Measurements from ENCODE around the gene ZBTB5. TPM values are rescaled to one million over a fixed set of nuclear protein-coding genes. Genes with fewer than 3 reads are reported as not detected.

Gene ZBTB5
- total and polyA plus RNA-seq, 2 of the 13 experiments (the other 11 are each of a cell fraction or from before 2014, with no cell fraction given), result 12.5 to 20.5 TPM

GRCh38 chr9:37508135-37508833 lies 43.0 kb upstream of the ZBTB5 start (continued):
- TF ChIP-seq TFDP1 (CRISPR knock-in tag; IDR thresholded peaks at IDR 0.05; ENCODE audit: borderline replicate concordance) (peak; percentile 31; the same call in 1 of the 2 replicates), SMARCE1 (IDR thresholded peaks at IDR 0.05; ENCODE audit: borderline replicate concordance) (no peak), FLYWCH1 (CRISPR knock-in tag; IDR thresholded peaks at IDR 0.05) (no peak), GATAD1 (CRISPR knock-in tag; IDR thresholded peaks at IDR 0.05) (0 out of 2 replicates have a peak, but pooled peaks have one; percentile 44), ZNF782 (CRISPR knock-in tag; IDR thresholded peaks at IDR 0.05; ENCODE audit: borderline replicate concordance) (peak; percentile 67; the same call in 1 of the 2 replicates), CHD2 (IDR thresholded peaks at IDR 0.05; ENCODE audit: low read depth, low read length) (no peak), KMT2A (CRISPR knock-in tag; IDR thresholded peaks at IDR 0.05) (no peak; the same call in 1 of the 2 replicates), RXRB (CRISPR knock-in tag; IDR thresholded peaks at IDR 0.05; ENCODE audit: borderline replicate concordance) (peak; percentile 98), ISX (CRISPR knock-in tag; conservative IDR thresholded peaks at IDR 0.05) (no peak), ZNF766 (CRISPR knock-in tag; IDR thresholded peaks at IDR 0.05; ENCODE audit: borderline replicate concordance) (peak; percentile 40), MYPOP (CRISPR knock-in tag; IDR thresholded peaks at IDR 0.05) (peak; percentile 53; the same call in 1 of the 2 replicates), ZNF563 (CRISPR knock-in tag; IDR thresholded peaks at IDR 0.05) (no peak; the same call in 1 of the 2 replicates), ZNF468 (CRISPR knock-in tag; IDR thresholded peaks at IDR 0.05) (no peak), ZBTB46 (CRISPR knock-in tag; IDR thresholded peaks at IDR 0.05; ENCODE audit: borderline replicate concordance) (no peak), MIXL1 (CRISPR knock-in tag; IDR thresholded peaks at IDR 0.05) (peak; percentile 63; the same call in 1 of the 2 replicates), KDM6A (CRISPR knock-in tag; IDR thresholded peaks at IDR 0.05; ENCODE audit: low read depth) (peak; percentile 86), PRDM15 (CRISPR knock-in tag; IDR thresholded peaks at IDR 0.05) (0 out of 2 replicates have a peak, but pooled peaks have one; percentile 48), GPBP1L1 (CRISPR knock-in tag; IDR thresholded peaks at IDR 0.05) (no peak)

Measured in HepG2 (cell line).